Activated CD8-positive, alpha-beta T cell treated with anti-CD3 and anti-CD28 coated beads for 36 hours (primary cell): ENCODE data around the gene ZFYVE28. TPM values are rescaled to one million over a fixed set of nuclear protein-coding genes. Genes with fewer than 3 reads are reported as not detected.

Experiments
- ATAC-seq: fragments of 200-7000 bp; cut with Tn5 transposase; one replicate; pipeline ENCODE4 v1.10.0; 2021; ENCODE audit warnings: mild to moderate bottlenecking, moderate library complexity
- CTCF ChIA-PET: fragments of 350-600 bp; sonication (Branson Sonifier 250); formaldehyde crosslinking; loops from one replicate; lab custom pipeline; 2021; ENCODE audit warnings: antibody characterized with exemption; lab: Charles Lee
- POLR2A ChIA-PET: fragments of 350-600 bp; sonication (Branson Sonifier 250); formaldehyde crosslinking; loops from one replicate; lab custom pipeline; 2021; ENCODE audit warnings: antibody characterized with exemption; lab: Charles Lee
- DNase-seq: peaks from one replicate; pipeline ENCODE4 v3.0.0-alpha.2; 2020
- H3K27ac Mint-ChIP-seq: one replicate; pipeline ENCODE4 v1.8.0; 2021; ENCODE audit warnings: mild to moderate bottlenecking, mixed read lengths
- H3K27me3 Mint-ChIP-seq: one replicate; pipeline ENCODE4 v1.8.0; 2021; ENCODE audit warnings: mixed read lengths
- H3K36me3 Mint-ChIP-seq: one replicate; pipeline ENCODE4 v1.8.0; 2021; ENCODE audit warnings: low read depth, mixed read lengths
- H3K4me1 Mint-ChIP-seq: one replicate; pipeline ENCODE4 v1.8.0; 2021; ENCODE audit warnings: low read depth, mixed read lengths
- H3K4me3 Mint-ChIP-seq: one replicate; pipeline ENCODE4 v1.8.0; 2021; ENCODE audit warnings: mild to moderate bottlenecking, moderate library complexity, mixed read lengths
- H3K9me3 Mint-ChIP-seq: one replicate; pipeline ENCODE4 v1.8.0; 2021; ENCODE audit warnings: mixed read lengths
- CTCF ChIP-seq: fragments of 200-600 bp; IDR thresholded peaks from one replicate; pipeline ENCODE4 v1.8.0; 2022; ENCODE audit warnings: antibody characterized with exemption, mild to moderate bottlenecking
- intact Hi-C: fragments of 100-400 bp; cut with micrococcal nuclease; formaldehyde crosslinking; loops from one replicate; pipeline ENCODE4 v1.10.0; 2022
- total RNA-seq, 2 experiments: library from RNA; stranded (reverse); gene quantifications; one replicate each; pipeline ENCODE4 v1.2.3, GENCODE V29; 2021

The ZFYVE28 gene
- total RNA-seq, 2 experiments from 2014 or later: 4.9 to 7.0 TPM

GRCh38 chr4:2263926-2264321, 154.5 kb downstream of the ZFYVE28 start:
- Mint-ChIP-seq H3K4me3 (no peak overlapping the region), H3K27ac (no peak overlapping the region), H3K27me3 (no peaks in the 10 kb centered on the region), H3K36me3 (no peaks in the 10 kb centered on the region), H3K9me3 (no peaks in the 10 kb centered on the region), H3K4me1 (no peaks in the 10 kb centered on the region)
- no peak for TF ChIP-seq CTCF
- no peak for DNase-seq
- ChIA-PET CTCF (no interaction called here), POLR2A (interaction anchor here (2.3 kb wide), 1 partner anchor 27 kb away, joined by 6 read pairs; no protein-coding TSS in a partner anchor)
- intact Hi-C loops: loop anchor here (2.0 kb wide), 1 partner anchor 149 kb away; no protein-coding TSS in a partner anchor
- no peak for ATAC-seq

- no peak for DNase-seq
- ChIA-PET POLR2A (interaction anchor here (0.8 to 2.3 kb wide), 2 partner anchors 28 to 150 kb away, joined by 3 to 6 read pairs; no protein-coding TSS in a partner anchor), CTCF (no interaction called here)
- H3K36me3 Mint-ChIP-seq: no peaks in the 10 kb centered on the region
- peak overlapping the region; percentile 69 for H3K4me3 Mint-ChIP-seq
- intact Hi-C loops: loop anchor here (2.0 kb wide), 1 partner anchor 150 kb away; no protein-coding TSS in a partner anchor
- no peak for TF ChIP-seq CTCF
- no peaks in the 10 kb centered on the region for H3K27me3 Mint-ChIP-seq
- ATAC-seq: no peak
- no peaks in the 10 kb centered on the region for H3K9me3 Mint-ChIP-seq
- no peaks in the 10 kb centered on the region for H3K4me1 Mint-ChIP-seq
- peak overlapping the region; percentile 66 for H3K27ac Mint-ChIP-seq
These were observed 155.5 kb downstream of the ZFYVE28 start for GRCh38 chr4:2262944-2263250.

- Mint-ChIP-seq H3K27ac (peak overlapping the region; percentile 66), H3K4me1 (no peaks in the 10 kb centered on the region), H3K4me3 (peak overlapping the region; percentile 69), H3K27me3 (no peaks in the 10 kb centered on the region), H3K36me3 (no peaks in the 10 kb centered on the region), H3K9me3 (no peaks in the 10 kb centered on the region)
- DNase-seq (peak; percentile 99), ATAC-seq (peak; percentile 93)
- POLR2A ChIA-PET: interaction anchor here (0.8 to 2.3 kb wide), 3 partner anchors 29 to 206 kb away, joined by 3 to 6 read pairs (median 5); partner anchors contain the start of gene RNF4
- CTCF ChIA-PET: interaction anchor here (0.6 to 1.3 kb wide), 4 partner anchors 20 to 150 kb away, joined by 3 to 4 read pairs (median 3); partner anchors contain the start of genes HAUS3 and POLN
- intact Hi-C loops: loop anchor here (2.0 kb wide), 1 partner anchor 150 kb away; no protein-coding TSS in a partner anchor
- TF ChIP-seq CTCF: no peak
These were observed 156.1 kb downstream of the ZFYVE28 start for GRCh38 chr4:2262145-2262943.

- Mint-ChIP-seq H3K27me3 (no peaks in the 10 kb centered on the region), H3K27ac (peak within 1 kb of the TSS; percentile 66), H3K4me3 (peak within 1 kb of the TSS; percentile 69), H3K9me3 (no peaks in the 10 kb centered on the region), H3K36me3 (no peaks in the 10 kb centered on the region), H3K4me1 (no peaks in the 10 kb centered on the region)
- POLR2A ChIA-PET: interaction anchor here (2.2 kb wide), 1 partner anchor 207 kb away, joined by 5 read pairs; the partner anchor contains the start of gene RNF4
- CTCF ChIA-PET: interaction anchor here (0.7 to 1.3 kb wide), 3 partner anchors 20 to 150 kb away, joined by 3 read pairs; partner anchors contain the start of genes HAUS3 and POLN
- ATAC-seq: peak; percentile 0
- no peak for TF ChIP-seq CTCF
- intact Hi-C loops: loop anchor here (2.0 kb wide), 1 partner anchor 151 kb away; no protein-coding TSS in a partner anchor
- no peak for DNase-seq
These were observed 156.6 kb downstream of the ZFYVE28 start, which contains the start of gene MXD4 for GRCh38 chr4:2261853-2262144. Gene MXD4 (minus strand): TSS chr4:2262109. CDS start chr4:2261980, 129 bp downstream.
